ENCODE results near the gene SH3YL1.
"Not testable (repeated sequence)": the region's sequence is repeated elsewhere in the genome, so short reads cannot be mapped to it uniquely, and the experiment has no call there.

The SH3YL1 gene

GRCh38 chr2:175880-176820, 87.7 kb downstream of the SH3YL1 start:
- DNase-seq = no peak

GRCh38 chr2:175161-175786, 88.6 kb downstream of the SH3YL1 start:
- no peak for DNase-seq

GRCh38 chr2:172120-172519, 91.7 kb downstream of the SH3YL1 start:
- DNase-seq = not testable (repeated sequence)

GRCh38 chr2:169741-170140, 94.1 kb downstream of the SH3YL1 start:
- DNase-seq = no peak

All from NCI-H187 treated with DMSO at 0.1 percent for 48 hours (cell line).